RCC 7860 (cell line): ENCODE data around the gene IFNL3.
"Not testable (repeated sequence)": the region's sequence is repeated elsewhere in the genome, so short reads cannot be mapped to it uniquely, and the experiment has no call there.

ENCODE experiments used
- DNase-seq: peaks from one replicate; pipeline ENCODE4 v3.0.0-alpha.2; 2015; ENCODE audit warnings: low spot score
- FAIRE-seq: peaks from 2 replicates; lab custom pipeline; 2012; peaks lifted over from hg19 to GRCh38; lab: Jason Lieb, UNC

Gene IFNL3

DNA sequence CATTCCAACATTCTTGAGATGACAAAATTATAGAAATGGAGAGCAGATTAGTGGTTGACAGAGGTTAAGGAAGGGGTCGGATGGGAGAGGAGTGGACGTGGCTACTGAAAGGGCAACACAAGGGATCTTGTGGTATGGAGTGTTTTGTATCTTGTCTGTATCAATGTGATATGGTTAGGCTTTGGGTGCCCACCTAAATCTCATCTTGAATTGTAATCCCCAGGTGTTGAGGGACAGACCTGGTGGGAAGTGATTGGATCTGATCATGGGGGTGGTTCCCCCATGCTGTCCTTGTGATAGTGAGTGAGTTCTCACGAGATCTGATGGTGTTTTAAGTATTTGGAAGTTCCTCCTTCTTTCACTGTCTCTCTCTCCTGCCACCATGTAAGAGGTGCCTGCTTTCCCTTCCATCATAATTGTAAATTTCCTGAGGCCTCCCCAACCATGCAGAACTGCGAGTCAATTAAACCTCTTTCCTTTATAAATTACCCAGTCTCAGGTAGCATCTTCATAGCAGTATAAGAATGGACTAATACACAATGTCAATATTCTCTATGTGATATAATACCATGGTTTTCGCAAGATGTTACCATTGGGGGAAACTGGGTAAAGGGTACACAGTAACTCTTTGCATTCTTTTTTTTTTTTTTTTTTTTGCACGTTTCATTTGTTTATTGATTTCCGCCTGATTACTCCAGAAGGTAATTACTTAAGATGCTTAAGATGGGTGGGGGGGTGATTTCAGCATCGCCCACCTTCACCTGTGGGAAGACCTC, 8.8 kb upstream of the IFNL3 start:
- DNase-seq (no peak), FAIRE-seq (no peak)

DNA sequence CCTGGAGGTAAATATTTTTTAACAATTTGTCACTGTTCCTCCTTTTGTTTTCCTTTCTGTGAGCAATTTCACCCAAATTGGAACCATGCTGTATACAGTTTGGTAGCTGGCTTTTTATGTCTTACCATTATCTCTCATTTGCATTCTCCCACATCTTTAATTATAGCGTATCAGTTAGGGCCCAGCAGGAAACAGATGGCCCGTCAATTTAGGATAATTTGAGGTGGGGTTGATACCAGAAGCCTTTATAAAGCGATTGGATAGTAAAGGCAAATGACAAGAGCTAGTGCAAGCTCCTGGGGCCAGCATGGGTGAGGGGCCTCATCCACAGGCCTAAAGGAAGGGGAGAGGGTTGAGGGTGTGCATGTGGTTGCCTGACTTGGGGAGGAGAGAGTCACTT, 7.7 kb upstream of the IFNL3 start:
- FAIRE-seq (no peak), DNase-seq (no peak)

DNA sequence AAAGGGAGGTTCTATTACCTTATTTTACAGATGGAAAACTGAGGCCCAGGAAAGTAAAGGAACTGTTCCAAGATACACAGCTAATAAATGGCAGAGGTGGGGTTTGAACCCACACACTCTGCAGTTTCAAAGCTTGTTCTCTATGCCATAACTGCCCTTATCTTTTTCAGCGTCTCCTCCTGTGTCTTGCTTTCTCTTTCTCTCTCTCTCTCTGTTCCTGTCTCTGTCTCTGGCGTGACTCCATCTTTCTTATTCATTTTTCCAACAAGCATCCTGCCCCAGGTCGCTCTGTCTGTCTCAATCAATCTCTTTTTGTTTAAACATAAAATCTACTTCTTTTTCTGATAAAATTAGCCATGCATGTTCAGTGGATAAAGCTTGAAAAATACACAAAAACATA, 7.0 kb upstream of the IFNL3 start:
- FAIRE-seq, result no peak

DNA sequence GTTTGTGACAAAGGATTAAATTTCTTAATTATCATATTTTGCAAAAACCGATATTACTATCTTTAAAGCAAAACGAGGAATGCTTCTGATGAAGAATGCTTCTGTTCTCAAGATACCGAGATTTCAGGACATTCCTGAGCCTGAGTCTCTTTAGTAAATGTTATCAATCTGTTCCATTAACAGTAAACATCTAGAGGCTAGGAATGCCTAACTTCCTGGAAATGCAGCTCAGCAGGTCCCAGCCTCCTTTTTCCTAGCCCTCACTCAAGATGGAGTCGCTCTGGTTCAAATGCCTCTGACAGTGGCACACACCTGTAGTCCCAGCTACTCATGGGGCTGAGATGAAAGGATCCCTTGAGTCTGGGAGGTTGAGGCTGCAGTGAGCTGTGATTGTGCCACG, 6.3 kb upstream of the IFNL3 start:
- no peak for FAIRE-seq
- DNase-seq, result no peak

More for the DNA sequence above, 7.0 kb upstream of the IFNL3 start:
- no peak for DNase-seq

DNA sequence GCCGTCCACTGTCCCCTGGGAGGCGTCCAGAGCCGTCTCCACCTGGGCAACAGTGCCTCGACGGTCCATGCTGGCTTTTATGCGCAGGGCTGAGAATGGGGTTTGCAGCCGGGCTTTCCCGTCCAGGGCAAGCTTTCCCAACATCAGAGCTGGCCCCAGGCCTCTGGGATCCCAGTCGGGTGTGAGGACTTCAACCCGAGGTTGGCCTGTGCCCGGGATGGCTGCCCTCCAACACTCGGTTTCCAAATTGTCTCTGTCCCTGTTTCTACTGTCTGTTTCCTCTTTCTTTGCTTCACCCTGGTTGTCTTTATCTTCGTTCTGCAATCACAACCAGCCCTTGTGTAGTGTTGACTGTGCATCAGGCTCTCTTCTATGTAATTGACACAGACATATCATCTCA, 4.0 kb upstream of the IFNL3 start, which contains the start of gene IFNL4:
IFNL4 (minus strand) TSS at position 51 of the 400 bp plus-strand sequence.
- DNase-seq (no peak), FAIRE-seq (no peak)

DNA sequence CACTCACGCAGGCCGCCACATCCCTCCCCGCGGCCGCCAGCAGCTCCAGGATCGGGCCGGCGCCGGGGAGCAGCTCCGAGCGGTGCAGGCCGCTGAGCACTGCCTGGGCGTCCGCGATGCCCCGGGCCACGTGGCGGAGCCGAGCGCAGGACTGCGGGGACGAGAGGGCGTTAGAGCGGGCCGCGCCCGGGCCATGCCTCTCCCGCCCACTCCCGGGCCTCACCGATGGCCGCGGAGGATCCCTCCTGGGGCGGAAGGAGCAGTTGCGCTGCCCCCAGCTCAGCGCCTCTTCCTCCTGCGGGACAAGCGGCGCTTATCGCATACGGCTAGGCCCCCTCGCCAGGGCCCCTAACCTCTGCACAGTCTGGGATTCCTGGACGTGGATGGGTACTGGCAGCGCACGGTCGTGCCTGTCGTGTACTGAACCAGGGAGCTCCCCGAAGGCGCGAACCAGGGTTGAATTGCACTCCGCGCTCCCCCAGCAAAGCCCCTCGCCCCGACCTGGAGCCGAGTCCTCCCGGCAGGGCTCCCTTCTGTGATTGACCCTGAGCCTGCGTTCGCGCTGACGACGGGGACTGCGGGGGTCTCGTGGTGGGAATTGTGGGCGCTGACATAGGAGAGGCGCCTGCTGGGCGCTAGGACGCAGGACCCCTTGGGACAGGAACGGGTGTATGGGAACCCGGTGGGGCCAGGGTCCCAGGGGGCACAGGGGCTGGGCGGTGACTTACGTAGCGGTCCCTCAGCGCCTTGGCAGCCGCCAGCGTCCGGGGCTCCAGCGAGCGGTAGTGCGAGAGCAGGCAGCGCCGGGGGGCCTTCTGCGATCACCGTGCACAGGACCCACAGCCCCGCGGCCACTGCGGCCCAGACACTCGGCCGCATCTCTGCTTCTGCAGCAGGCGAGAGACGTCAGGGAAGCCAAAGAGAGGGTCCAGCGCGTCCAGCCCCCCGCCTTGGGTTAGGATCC, 3.2 kb upstream of the IFNL3 start:
- DNase-seq (no peak), FAIRE-seq (no peak)

DNA sequence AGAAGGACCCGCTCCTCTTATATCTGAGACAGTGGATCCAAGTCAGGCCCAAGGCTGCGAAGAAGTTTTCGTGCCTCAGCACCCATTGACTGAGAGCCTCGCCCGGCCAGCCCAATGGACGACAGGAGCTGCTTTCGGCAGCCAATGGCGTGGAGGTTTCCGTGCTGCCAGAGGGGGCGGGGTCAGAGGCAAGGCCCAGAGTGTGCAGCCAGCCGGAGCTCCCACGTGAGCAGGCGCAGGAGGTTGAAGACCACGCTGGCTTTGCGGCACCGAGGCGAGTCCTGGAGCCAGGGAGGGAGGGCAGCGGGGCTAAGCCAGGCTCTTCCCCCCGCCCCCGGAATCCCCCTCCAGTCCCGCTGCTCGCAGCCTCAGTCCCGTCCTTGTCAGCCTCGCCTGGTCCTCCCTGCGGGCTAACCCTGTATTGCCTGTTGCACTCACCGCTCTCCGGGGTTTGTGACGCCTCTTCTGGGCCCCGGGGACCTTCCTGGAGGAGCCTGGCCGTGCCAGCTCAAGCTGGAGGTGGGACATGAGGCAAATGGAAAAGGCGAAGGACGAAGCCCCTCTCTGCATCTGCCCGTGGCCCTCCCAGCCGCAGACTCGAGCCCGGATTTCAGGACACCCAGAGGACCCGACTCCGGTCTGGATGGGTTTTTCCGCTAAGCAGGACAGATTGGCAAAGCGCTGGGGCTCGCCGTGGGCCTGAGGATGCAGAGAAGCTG, 2.3 kb upstream of the IFNL3 start:
- FAIRE-seq, result no peak

DNA sequence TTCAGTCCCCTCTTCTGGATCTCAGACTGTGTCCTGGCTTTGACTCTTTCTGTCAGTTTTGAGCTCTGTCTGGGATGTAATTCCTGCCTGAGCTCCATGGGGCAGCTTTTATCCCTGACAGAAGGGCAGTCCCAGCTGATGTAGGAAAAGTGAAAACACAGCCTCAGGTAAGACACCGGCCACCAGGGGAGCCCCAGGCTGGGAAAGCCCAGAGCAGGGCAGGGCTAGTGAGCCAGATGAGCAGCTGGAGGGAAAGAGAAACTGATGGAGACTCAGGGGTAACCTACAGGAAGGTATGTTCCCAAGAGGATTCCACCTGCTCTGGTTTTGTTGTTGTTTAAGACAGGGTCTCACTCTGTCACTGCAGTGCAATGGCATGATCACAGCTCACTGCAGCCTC, 360 bp upstream of the IFNL3 start:
- not testable (repeated sequence) for FAIRE-seq, DNase-seq

More for the DNA sequence above, 2.3 kb upstream of the IFNL3 start:
- no peak for DNase-seq

DNA sequence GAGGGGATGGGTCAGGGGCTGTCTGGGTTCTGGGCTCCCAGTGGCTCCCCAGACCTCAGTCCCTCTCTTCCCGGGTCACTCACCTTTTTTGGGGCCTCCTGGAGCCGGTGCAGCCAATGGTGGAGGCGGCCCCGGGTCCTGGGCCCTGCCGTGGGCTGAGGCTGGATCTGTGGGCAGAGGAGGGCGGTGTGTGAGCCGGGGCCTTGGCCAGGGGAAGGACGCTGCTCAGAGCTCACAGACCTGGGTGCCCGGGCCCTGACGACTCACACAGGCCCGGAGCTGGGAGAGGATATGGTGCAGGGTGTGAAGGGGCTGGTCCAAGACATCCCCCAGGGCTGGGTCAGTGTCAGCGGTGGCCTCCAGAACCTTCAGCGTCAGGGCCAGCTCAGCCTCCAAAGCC, 1.1 kb downstream of the IFNL3 start:
- FAIRE-seq, DNase-seq: not testable (repeated sequence)

DNA sequence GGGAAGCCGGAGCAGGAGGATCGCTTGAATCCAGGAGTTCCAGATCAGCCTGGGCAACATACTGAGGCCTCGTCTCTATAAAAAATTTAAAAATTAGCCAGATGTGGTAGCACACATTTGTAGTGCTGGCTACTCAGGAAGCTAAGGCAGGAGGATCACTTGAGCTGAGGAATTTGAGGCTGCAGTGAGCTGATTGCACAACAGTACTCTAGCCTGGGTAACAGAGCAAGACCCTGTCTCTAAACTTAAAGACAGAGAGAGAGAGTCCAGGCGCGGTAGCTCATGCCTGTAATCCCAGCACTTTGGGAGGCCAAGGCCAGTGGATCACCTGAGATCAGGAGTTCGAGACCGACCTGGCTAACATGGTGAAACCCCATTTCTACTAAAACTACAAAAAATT, 4.4 kb downstream of the IFNL3 start:
- no peak for FAIRE-seq

DNA sequence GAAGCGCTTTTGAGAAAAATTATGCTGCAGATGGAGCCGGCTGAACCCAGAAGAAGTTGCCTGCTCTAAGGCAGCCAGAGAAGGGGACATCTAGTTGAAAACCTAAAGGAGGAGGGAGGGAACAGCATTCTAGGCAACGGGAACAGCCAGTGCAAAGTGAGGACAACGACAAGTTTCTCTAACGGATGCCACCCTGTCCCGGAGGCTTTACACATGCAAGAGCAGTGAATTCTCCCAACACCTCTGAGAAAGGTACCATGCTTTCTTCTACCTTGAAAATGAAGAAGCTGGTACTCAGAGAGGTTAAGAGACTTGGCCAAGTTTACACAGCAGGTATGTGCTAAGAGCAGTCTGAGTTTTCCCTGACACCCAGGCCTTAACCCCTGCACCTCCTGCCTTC, 5.9 kb downstream of the IFNL3 start:
- DNase-seq (no peak), FAIRE-seq (no peak)

More for the DNA sequence above, 4.4 kb downstream of the IFNL3 start:
- no peak for DNase-seq

DNA sequence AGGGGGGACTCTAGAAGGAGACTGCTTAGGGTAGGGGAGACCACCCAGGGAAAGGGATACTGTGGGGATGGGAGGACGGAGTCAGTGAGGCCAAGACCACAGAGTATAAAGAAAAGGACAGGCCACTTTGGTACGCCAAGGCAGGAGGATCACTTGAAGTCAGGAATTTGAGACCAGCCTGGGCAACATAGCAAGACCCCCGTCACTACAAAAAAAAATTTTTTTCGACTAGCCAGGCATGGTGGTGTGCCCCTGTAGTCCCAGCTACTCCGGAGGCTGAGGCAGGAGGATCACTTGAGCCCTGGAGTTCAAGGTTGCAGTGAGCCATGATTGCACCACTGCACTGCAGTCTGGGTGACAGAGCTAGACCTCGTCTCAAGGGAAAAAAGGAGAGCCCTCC, 6.6 kb downstream of the IFNL3 start:
- DNase-seq, result no peak
- FAIRE-seq, result no peak

DNA sequence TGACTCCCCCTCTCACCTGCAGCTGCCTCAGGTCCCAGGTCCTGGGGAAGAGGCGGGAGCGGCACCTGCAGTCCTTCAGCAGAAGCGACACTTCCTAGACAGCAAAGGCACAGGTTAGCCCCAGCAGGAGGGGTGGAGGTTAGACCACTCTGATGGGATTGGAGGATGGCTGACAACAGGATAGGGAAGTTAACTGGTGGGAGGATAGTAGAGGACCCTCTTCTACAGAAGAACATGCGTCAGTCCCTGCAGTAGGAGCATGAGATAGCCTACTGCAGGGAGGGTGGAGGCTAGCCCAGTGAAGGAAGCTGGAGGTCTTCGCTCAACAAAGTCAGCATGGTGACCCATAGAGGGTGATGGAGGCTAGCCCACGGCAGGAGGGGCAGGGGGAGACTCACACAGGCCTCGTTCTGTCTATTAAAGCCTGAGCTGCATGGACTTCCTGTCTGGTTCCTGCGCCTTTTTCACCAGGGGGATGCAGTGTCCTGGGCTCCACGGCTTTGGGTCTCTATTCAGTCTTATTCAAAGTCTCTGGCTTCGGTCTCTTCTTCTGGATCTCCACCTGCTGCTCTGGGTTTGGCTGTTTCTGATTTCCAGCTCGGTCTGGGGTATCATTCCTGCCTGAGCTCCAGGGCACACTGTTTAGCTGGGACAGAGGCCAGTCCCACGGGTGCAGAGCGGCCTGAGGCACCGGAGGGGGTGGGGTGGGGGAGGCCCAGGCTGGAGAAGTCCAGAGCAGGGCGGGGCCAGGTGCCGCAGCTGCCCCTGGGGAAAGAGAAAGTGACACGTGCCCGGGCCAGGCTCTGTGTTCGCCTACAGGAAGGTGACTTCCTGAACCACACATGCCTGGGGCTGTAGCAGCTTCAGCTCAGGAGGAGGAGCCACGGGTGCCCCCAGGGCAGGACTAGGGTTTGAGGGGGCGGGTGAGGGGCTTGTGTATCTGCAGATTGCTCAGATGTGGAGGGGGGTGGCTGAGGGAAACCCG, 7.3 kb downstream of the IFNL3 start:
- no peak for DNase-seq
- no peak for FAIRE-seq

DNA sequence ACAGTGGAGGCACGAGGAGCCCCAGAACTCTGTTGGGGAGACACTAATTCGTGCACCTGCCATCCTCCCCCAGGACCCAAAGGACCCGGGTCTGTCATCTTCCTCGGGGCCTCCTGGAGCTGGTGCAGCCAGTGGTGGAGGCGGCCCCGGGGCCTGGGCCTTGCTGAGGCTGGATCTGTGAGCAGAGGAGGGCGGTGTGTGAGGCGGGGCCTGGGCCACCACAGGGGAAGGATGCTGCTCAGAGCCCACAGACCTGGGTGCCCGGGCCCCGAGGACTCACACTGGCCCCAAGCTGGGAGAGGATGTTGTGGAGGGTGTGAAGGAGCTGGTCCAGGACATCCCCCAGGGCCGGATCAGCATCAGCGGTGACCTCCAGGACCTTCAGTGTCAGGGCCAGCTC, 8.3 kb downstream of the IFNL3 start:
- no peak for DNase-seq
- no peak for FAIRE-seq

DNA sequence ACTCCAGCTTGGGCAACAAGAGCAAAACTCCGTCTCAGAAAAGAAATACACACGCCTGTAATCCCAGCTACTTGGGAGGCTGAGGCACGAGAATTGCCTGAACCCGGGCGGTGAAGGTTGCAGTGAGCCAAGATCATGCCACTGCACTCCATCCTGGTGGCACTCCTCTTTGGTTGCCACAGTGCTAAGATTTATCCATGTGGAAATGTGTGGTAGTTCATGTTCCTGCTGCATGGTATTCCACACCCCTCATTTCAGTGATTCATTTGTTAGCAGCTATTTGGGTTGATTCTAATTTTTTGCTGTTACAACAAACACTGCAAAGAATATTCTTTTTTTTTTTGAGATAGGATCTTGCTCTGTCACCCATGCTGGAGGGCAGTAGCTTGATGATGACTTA, 12.1 kb downstream of the IFNL3 start:
- DNase-seq (no peak), FAIRE-seq (no peak)

DNA sequence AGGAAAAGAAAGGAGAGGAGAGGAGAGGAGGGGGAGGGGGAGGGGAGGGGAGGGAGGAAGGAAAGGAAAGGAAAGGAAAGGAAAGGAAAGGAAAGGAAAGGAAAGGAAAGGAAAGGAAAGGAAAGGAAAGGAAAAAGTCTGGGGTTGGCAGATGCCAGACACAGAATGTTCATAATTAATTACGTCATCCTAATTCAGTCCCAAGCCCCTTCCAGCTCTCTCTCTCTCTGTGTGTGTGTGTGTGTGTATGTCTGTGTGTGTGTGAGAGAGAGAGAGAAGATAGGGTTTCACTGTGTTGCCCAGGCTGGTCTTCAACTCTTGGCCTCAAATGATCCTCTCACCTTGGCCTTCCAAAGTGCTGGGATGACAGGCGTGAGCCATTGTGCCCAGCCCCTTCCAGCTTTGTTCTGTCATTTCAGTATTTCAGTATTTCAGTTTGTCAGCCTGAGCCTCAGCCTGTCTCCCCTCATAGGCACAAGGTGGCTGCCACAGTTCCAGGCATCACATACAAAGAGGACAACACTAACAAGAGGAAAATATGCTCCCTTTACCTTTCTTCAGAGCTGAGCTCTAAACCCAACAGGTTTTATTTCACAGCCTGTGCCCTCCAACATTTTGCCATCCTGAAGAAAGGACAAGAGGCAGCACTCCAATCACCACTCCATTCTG, 14.6 kb downstream of the IFNL3 start:
- DNase-seq (no peak), FAIRE-seq (no peak)

DNA sequence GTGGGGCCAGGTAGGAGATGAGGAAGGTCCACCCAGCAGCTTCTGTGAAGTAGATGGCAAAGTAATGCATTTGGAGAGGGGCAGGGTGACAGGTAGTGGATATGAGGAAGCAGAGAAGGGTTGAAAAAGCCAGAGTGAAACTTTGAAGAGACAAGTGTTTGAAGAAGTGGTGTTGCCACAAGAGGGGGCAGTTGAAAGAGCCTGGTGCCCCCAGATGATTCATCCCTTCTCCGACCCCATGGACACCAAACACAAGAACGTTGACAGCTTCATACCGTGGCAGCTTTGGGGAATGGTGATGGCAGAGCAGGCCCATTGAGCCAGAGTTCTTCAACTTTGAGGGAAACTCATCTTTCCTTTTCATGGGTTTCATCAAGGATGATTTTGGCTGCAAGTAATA, 19.9 kb downstream of the IFNL3 start:
- FAIRE-seq, result no peak
- DNase-seq, result no peak

DNA sequence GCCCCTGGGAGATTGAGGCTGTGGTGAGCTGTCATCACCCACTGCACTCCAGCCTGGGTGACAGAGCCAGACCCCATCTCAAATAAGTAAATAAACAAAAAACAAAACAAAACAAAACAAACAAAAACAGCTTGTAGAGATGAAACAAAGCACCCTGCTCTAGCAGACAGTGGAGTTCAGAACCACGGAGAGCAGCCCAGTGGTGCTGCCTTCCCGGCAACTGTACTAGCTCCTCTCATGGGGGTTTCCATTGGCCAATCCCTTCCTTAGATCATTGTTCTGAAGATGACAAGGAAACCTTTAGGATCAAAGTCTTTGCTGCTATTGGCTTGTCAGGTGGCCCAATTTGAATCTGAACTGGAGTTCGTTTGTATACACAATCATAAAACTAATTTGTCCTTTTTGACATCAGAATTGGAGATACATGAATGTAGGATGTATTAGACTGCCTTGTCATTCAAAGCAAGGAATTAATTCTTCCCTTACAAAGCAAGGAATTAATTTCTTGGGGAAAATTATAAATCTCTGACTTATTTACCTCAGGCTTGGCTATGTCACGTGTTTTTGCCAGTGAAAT, 21.0 kb downstream of the IFNL3 start:
- DNase-seq (no peak), FAIRE-seq (no peak)

DNA sequence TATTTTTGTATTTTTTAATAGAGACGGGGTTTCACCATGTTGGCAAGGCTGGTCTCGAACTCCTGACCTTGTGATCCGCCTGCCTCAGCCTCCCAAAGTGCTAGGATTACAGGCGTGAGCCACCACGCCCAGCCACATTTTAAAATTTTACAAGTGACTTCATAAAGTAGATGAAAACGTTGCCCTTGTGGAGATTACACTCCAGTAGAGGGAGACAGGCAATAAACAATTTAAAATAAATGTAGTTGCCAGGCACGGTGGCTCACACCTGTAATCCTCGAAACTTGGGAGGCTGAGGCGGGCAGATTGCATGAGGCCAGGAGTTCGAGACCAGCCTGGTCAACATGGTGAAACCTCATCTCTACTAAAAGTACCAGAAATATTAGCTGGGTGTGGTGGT, 25.7 kb downstream of the IFNL3 start:
- FAIRE-seq, DNase-seq: not testable (repeated sequence)
